ENCODE measurements around the gene MDFI.

The MDFI gene

GRCh38 chr6:41690541-41691330 lies 52.5 kb downstream of the MDFI start:
- DNase-seq: no peak

- no peak for DNase-seq
These were observed 53.3 kb downstream of the MDFI start for GRCh38 chr6:41691426-41692079.

DNA sequence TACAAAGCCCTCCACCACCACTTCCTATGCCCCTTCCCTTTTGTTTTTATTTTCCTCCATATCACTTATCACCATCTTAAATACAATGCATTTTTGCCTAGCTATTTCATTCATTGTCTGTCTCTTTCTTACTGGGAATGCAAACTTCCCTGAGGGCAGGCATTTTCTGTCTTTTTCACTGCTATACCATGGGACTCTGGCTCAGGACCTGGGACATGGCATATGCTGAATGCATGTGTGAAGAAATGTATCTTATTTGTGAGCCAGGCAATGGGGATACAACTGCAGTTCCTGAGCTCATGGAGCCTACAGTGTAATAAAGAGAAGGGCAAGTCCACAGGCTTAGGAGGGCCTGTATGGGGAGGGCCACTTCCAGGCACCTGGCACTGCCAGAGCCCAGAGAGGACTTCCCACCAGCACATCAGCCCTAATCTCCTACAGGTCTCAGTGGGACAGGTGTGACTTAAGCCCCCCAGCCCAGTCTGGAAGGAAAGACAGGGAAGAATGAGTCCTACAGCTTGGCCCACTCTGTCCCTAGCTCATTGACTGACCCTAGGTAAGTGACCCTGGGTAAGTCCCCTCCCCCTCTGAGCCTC lies 53.9 kb downstream of the MDFI start:
- DNase-seq: no peak

DNA sequence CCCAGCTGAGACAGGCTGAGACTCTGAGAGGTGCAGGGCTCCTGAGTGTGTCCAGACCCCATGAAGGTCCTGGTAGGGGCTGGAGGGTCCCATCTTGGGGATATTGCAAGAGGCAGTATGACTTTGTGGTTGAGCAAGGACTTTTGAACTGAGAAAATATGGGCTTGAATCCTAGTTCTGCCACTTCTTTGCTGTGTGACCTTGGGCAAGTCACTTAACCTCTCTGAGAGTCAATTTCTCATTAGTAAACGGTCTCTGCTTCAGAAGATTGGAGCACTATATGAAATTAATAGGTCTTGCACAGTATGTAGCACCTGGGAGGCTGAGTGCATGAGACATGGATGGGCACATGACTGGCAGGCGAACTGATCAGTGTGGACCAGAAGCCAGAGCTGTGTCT lies 54.5 kb downstream of the MDFI start:
- DNase-seq: no peak

GRCh38 chr6:41693281-41694240 lies 55.3 kb downstream of the MDFI start:
- DNase-seq: no peak

- no peak for DNase-seq
These were observed 56.7 kb downstream of the MDFI start for GRCh38 chr6:41694815-41695526.

- no peak for DNase-seq
These were observed 57.6 kb downstream of the MDFI start for GRCh38 chr6:41695825-41696224.

- DNase-seq: no peak
These were observed 58.5 kb downstream of the MDFI start for GRCh38 chr6:41696788-41697187.

- DNase-seq: no peak
These were observed 59.9 kb downstream of the MDFI start for GRCh38 chr6:41697861-41698781.

DNA sequence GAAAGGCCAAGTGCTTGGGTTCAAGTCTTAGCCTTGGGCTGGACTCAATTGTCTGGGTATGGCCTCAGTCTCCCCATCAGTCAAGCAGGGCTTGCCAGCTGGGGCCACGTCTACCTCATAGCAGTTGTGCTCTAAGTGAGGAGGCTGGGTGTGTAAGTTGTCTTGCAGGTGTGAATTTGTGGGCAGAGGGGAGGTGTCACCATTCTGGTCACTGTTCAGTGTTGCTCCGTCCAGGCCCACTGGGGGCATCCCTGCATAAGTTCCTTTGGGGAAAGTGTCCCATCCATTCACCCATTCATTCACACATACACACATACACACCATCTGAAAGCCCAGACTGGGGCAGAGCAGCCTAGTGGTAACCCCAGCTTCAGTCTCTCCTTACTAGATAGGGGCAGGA lies 60.8 kb downstream of the MDFI start:
- DNase-seq: no peak

DNA sequence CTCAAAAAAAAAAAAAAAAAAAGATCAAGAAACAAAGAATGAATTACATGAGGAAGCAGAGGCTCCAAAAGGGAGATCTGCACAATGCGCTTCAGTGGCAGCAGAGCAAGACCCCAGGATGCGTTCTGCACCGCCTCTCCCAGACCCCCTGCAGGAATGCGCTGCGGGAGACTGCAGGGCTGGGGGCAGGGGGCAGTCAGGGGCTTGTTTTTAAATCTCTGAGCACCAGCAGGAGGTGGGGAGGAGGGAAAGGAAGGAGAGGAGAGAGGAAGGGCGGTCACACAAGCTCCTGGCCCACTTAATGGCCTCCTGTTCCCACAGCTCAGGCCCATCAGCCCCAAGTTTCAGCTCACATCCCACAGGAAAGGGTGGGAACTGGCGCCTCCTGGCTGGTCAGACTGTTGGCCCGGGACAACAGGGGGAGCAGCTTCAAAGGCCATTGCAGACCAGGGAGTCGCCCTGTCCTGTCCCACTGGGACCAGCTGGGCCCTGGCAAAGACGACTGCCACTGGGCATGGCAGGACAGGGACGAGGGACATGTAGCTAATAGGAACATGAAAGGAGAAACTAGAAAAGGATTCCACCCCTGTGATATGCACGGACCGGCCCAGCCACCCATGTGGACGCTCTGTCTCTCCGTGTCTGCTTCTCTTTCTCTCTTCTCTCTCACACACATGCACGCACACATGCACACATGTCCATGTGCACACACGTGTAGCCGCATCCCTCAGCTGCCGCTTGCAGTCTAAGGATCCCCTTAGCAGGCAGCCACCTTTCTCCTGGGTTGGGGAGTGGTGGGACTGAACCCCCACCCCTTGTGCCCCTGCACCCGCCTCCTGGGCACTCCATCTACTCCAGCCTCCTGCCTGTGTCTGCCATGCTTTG lies 62.4 kb downstream of the MDFI start:
- no peak for DNase-seq

DNA sequence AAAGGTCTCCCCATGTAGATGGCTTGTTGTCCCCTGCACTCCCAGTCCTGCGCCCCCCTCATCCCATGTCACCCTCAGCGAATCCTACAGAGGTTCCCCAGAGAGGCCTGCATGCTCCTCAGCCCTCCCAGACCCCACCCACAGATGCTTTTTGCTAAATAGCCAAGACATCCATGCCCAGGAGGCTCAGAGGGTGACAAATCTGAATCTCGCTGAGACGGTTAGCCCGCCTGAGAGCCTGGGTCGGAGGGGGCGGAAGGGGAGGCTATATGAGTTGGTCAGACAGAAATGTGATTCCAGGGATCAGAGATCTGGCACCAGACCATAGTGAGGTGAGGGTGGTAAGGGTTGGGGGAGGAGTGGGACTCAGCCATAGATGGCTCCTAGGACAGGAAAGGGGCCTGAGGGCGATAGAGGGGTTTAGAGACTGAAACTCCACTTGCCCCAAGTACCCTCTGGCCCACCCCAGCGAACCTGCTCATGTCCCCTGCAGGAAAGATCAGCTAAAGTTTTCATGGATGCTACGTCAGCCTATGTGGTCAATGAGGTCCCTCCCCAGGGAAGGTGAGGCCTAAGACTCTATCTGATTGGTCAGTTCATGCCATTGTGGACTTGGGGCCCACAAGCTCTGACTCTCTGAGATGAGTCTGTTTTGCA lies 63.9 kb downstream of the MDFI start:
- peak in 1 of 4 experiments; percentile 21 for DNase-seq

GRCh38 chr6:41702771-41703494 lies 64.7 kb downstream of the MDFI start:
- DNase-seq: no peak

All from activated CD4-positive, CD25-positive, alpha-beta regulatory T cell (primary cell).